GM18526 (cell line): ENCODE results near the gene CPSF4.

Experiments
- POLR2A ChIP-seq: IDR thresholded peaks from 3 replicates; pipeline ENCODE4 v1.6.1; 2011; ENCODE audit not compliant: insufficient read length; ENCODE audit errors: extremely low read depth

The CPSF4 gene

GRCh38 chr7:99438573-99439480 is at the start of gene CPSF4, which contains the start of gene PTCD1:
Gene CPSF4, plus strand, starts transcription at chr7:99438943. Its CDS starts 140 bp downstream, at chr7:99439083.
Gene PTCD1, minus strand, starts transcription at chr7:99438798. Its CDS starts 3,556 bp downstream, at chr7:99435242.
- TF ChIP-seq POLR2A: peak; percentile 82

GRCh38 chr7:99389772-99390171 is 49.0 kb upstream of the CPSF4 start:
- TF ChIP-seq POLR2A: no peak

- no peak for TF ChIP-seq POLR2A
These were observed 47.7 kb upstream of the CPSF4 start for GRCh38 chr7:99390941-99391602.

- TF ChIP-seq POLR2A: no peak
These were observed 46.7 kb upstream of the CPSF4 start for GRCh38 chr7:99392046-99392445.

- TF ChIP-seq POLR2A: peak; percentile 24
These were observed 45.9 kb upstream of the CPSF4 start for GRCh38 chr7:99392659-99393354.

- no peak for TF ChIP-seq POLR2A
These were observed 45.2 kb upstream of the CPSF4 start for GRCh38 chr7:99393355-99394187.

- TF ChIP-seq POLR2A: no peak
These were observed 44.6 kb upstream of the CPSF4 start for GRCh38 chr7:99394188-99394502.

GRCh38 chr7:99395616-99396327 is 43.0 kb upstream of the CPSF4 start:
- TF ChIP-seq POLR2A: no peak

GRCh38 chr7:99396418-99397296 is 42.1 kb upstream of the CPSF4 start:
- TF ChIP-seq POLR2A: no peak

GRCh38 chr7:99397297-99397983 is 41.3 kb upstream of the CPSF4 start:
- TF ChIP-seq POLR2A: no peak

- TF ChIP-seq POLR2A: no peak
These were observed 39.8 kb upstream of the CPSF4 start for GRCh38 chr7:99398891-99399445.

- TF ChIP-seq POLR2A: no peak
These were observed 39.1 kb upstream of the CPSF4 start for GRCh38 chr7:99399597-99399996.
